CD4-positive, alpha-beta memory T cell (primary cell): Measurements from ENCODE around the gene TFAP2E. TPM values are rescaled to one million over a fixed set of nuclear protein-coding genes. Genes with fewer than 3 reads are reported as not detected.
A peak's percentile ranks its signal among the peaks of the same experiment; 100 is the strongest.

Experiments
- CTCF ChIA-PET: fragments of 350-600 bp; sonication (Branson Sonifier 250); formaldehyde crosslinking; loops from one replicate; lab custom pipeline; 2021; ENCODE audit warnings: inconsistent platforms; ENCODE audit not compliant: partially characterized antibody; lab: Charles Lee
- POLR2A ChIA-PET: fragments of 350-600 bp; sonication (Branson Sonifier 250); formaldehyde crosslinking; loops from one replicate; lab custom pipeline; 2021; ENCODE audit not compliant: partially characterized antibody; lab: Charles Lee
- DNase-seq, 5 donors: peaks; one replicate each; pipeline versions ENCODE4 v3.0.0 to v3.0.0-alpha.2; 2020 to 2022; ENCODE audit warnings: mixed read lengths in 1 of 5
- H3K27ac ChIP-seq: one replicate; pipeline ENCODE4 v1.7.0; 2013; ENCODE audit warnings: low read depth, low read length
- H3K27me3 ChIP-seq: 2 replicates; pipeline ENCODE4 v1.7.0; 2013; ENCODE audit warnings: mild to moderate bottlenecking, low read length, moderate library complexity; ENCODE audit not compliant: insufficient read depth
- H3K36me3 ChIP-seq: 2 replicates; pipeline ENCODE4 v1.7.0; 2013; ENCODE audit warnings: mild to moderate bottlenecking, low read length, moderate library complexity; ENCODE audit not compliant: insufficient read depth
- H3K4me1 ChIP-seq: 2 replicates; pipeline ENCODE4 v1.7.0; 2013; ENCODE audit warnings: mild to moderate bottlenecking, low read length, moderate library complexity; ENCODE audit not compliant: insufficient read depth
- H3K4me3 ChIP-seq, 2 donors: one replicate each; pipeline ENCODE4 v1.7.0; 2013; ENCODE audit warnings: low read length in 2 of 2, mild to moderate bottlenecking in 1 of 2
- H3K9me3 ChIP-seq, 2 donors: one replicate each; pipeline ENCODE4 v1.7.0; 2013; ENCODE audit warnings: low read length in 2 of 2, control low read depth in 1 of 2; ENCODE audit not compliant: control insufficient read depth in 1 of 2
- H3K27ac Mint-ChIP-seq, 7 donors: one replicate each; pipeline ENCODE4 v1.8.0; 2020 to 2021; ENCODE audit warnings: mixed read lengths in 7 of 7, mild to moderate bottlenecking in 6 of 7, inconsistent platforms in 3 of 7, moderate library complexity in 3 of 7
- H3K27me3 Mint-ChIP-seq, 2 donors: one replicate each; pipeline ENCODE4 v1.8.0; 2020 to 2021; ENCODE audit warnings: mixed read lengths in 2 of 2
- H3K36me3 Mint-ChIP-seq, 2 donors: one replicate each; pipeline ENCODE4 v1.8.0; 2020 to 2021; ENCODE audit warnings: mixed read lengths in 2 of 2, inconsistent platforms in 1 of 2, mild to moderate bottlenecking in 1 of 2
- H3K4me1 Mint-ChIP-seq, 4 donors: one replicate each; pipeline ENCODE4 v1.8.0; 2020 to 2021; ENCODE audit warnings: mixed read lengths in 4 of 4, mild to moderate bottlenecking in 1 of 4
- H3K4me3 Mint-ChIP-seq, 8 donors: one replicate each; pipeline ENCODE4 v1.8.0; 2020 to 2021; ENCODE audit warnings: mixed read lengths in 8 of 8, mild to moderate bottlenecking in 7 of 8, moderate library complexity in 6 of 8, inconsistent platforms in 3 of 8
- H3K9me3 Mint-ChIP-seq, 8 donors: one replicate each; pipeline ENCODE4 v1.8.0; 2020 to 2021; ENCODE audit warnings: mixed read lengths in 8 of 8, mild to moderate bottlenecking in 5 of 8, inconsistent platforms in 3 of 8, moderate library complexity in 1 of 8
- intact Hi-C: fragments of 100-400 bp; cut with micrococcal nuclease; formaldehyde crosslinking; loops from one replicate; pipeline ENCODE4 v1.15.1; 2023
- polyA plus RNA-seq, 2 donors: library from polyadenylated mRNA; unstranded; fragments of 300-500 nt; fragmentation: Illumina TruSeq; gene quantifications; one replicate each; pipeline ENCODE4 v1.2.3, GENCODE V29; 2021
- total RNA-seq, 2 experiments: library from RNA; stranded (reverse); gene quantifications; one replicate each; pipeline ENCODE4 v1.2.3, GENCODE V29; 2021

TFAP2E gene
- total and polyA plus RNA-seq, 4 experiments from 2014 or later = 0.23 to 2.9 (median 2.3) TPM; not detected in 1

DNA sequence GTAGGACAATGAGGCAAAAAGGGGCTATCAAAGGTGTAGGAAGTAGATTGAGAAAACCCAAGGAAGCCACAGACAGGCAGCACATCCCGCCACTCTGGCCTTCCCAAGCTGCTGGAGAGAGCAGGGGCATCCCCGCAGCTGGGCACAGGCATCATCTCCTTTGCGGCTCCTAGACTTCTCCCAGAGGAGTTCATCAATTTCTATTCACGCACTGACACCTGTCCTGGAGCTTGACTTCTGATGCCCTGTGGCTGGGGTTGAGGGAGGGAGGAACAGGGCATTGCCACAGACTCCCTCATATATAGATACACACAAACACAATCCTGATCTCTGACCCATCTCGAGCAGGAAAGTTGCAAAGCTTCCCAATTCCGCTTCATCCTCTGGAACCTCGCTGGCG is 1.9 kb upstream of the TFAP2E start:
- peak overlapping the region in 2 of 8 donors; percentile 38 to 42 for H3K4me3 Mint-ChIP-seq
- no peak overlapping the region for H3K27ac ChIP-seq
- H3K4me1 Mint-ChIP-seq = peaks cover 4 to 28% (median 17%) of the 10 kb centered on the region in 4 donors
- H3K36me3 ChIP-seq = no peaks in the 10 kb centered on the region
- H3K27ac Mint-ChIP-seq = no peak overlapping the region
- intact Hi-C loops = no loop called here
- H3K9me3 Mint-ChIP-seq = peaks cover 0 to 2% (median 0%) of the 10 kb centered on the region in 8 donors
- POLR2A ChIA-PET = interaction anchor here (1.4 kb wide), 1 partner anchor 144 kb away, joined by 4 read pairs; no protein-coding TSS in a partner anchor
- no peak overlapping the region for H3K4me3 ChIP-seq
- H3K27me3 Mint-ChIP-seq = peaks cover 0 to 1% of the 10 kb centered on the region in 2 donors
- DNase-seq = no peak
- peaks cover 11% of the 10 kb centered on the region for H3K4me1 ChIP-seq
- no peaks in the 10 kb centered on the region for H3K9me3 ChIP-seq
- peaks cover 0 to 3% of the 10 kb centered on the region in 2 donors for H3K36me3 Mint-ChIP-seq
- CTCF ChIA-PET = interaction anchor here (0.7 to 4.1 kb wide), 9 partner anchors 10 to 204 kb away, joined by 3 to 50 read pairs (median 6); no protein-coding TSS in a partner anchor
- no peaks in the 10 kb centered on the region for H3K27me3 ChIP-seq

GRCh38 chr1:35572296-35572695 is 818 bp upstream of the TFAP2E start:
- H3K4me3 ChIP-seq = no peak overlapping the region
- Mint-ChIP-seq H3K4me1 (peaks cover 7 to 33% (median 20%) of the 10 kb centered on the region in 4 donors), H3K36me3 (no peaks in the 10 kb centered on the region), H3K27me3 (peaks cover 0 to 1% of the 10 kb centered on the region in 2 donors), H3K27ac (no peak overlapping the region), H3K4me3 (no peak overlapping the region), H3K9me3 (peaks cover 0 to 2% (median 0%) of the 10 kb centered on the region in 8 donors)
- no peaks in the 10 kb centered on the region for H3K9me3 ChIP-seq
- intact Hi-C loops = no loop called here
- ChIA-PET CTCF (interaction anchor here (0.7 to 4.1 kb wide), 7 partner anchors 118 to 200 kb away, joined by 3 to 50 read pairs (median 6); no protein-coding TSS in a partner anchor), POLR2A (interaction anchor here (1.2 to 2.4 kb wide), 3 partner anchors 15 to 197 kb away, joined by 3 to 9 read pairs (median 5); partner anchors contain the start of genes CLSPN, KIAA0319L and NCDN)
- peaks cover 20% of the 10 kb centered on the region for H3K4me1 ChIP-seq
- DNase-seq = no peak
- H3K36me3 ChIP-seq = no peaks in the 10 kb centered on the region
- no peaks in the 10 kb centered on the region for H3K27me3 ChIP-seq
- no peak overlapping the region for H3K27ac ChIP-seq

DNA sequence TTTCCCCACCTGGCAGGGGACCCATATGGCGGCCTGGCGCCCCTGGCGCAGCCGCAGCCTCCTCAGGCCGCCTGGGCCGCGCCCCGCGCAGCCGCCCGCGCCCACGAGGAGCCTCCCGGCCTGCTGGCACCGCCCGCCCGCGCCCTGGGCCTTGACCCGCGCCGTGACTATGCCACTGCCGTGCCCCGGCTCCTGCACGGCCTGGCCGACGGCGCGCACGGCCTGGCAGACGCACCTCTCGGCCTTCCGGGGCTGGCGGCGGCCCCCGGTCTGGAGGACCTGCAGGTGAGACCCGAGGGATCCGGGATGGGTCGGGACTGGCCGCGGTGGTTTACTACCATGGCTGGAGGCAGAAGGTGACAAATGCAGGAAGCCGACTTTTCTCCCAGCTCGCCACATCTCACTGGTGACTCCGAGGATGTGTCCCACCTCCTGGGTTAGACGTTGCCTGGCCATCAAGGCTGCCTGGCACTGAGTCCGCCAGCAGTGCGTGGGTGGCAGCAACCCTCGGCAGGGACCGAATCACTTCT is 1.1 kb downstream of the TFAP2E start:
- Mint-ChIP-seq H3K9me3 (peaks cover 0 to 2% (median 0%) of the 10 kb centered on the region in 8 donors), H3K27ac (no peak overlapping the region), H3K27me3 (peaks cover 1 to 2% of the 10 kb centered on the region in 2 donors), H3K4me3 (peak overlapping the region in 1 of 8 donors; percentile 62), H3K36me3 (no peaks in the 10 kb centered on the region), H3K4me1 (peaks cover 13 to 37% (median 21%) of the 10 kb centered on the region in 4 donors)
- Histone ChIP-seq H3K4me3 (no peak overlapping the region), H3K27ac (no peak overlapping the region), H3K27me3 (no peaks in the 10 kb centered on the region), H3K9me3 (no peaks in the 10 kb centered on the region), H3K36me3 (no peaks in the 10 kb centered on the region), H3K4me1 (peaks cover 28% of the 10 kb centered on the region)
- intact Hi-C loops = no loop called here
- ChIA-PET CTCF (interaction anchor here (1.1 kb wide), 1 partner anchor 9 kb away, joined by 3 read pairs; no protein-coding TSS in a partner anchor), POLR2A (interaction anchor here (1.3 to 2.4 kb wide), 2 partner anchors 9 to 17 kb away, joined by 3 to 9 read pairs; partner anchors contain the start of genes KIAA0319L and NCDN)
- DNase-seq = no peak

- H3K27ac Mint-ChIP-seq = peak overlapping the region in 1 of 7 donors; percentile 11
- no peaks in the 10 kb centered on the region for H3K36me3 Mint-ChIP-seq
- H3K9me3 Mint-ChIP-seq = peaks cover 0 to 2% (median 0%) of the 10 kb centered on the region in 8 donors
- H3K4me1 Mint-ChIP-seq = peaks cover 13 to 37% (median 20%) of the 10 kb centered on the region in 4 donors
- ChIA-PET POLR2A (no interaction called here), CTCF (no interaction called here)
- Histone ChIP-seq H3K9me3 (no peaks in the 10 kb centered on the region), H3K4me1 (peaks cover 28% of the 10 kb centered on the region), H3K4me3 (no peak overlapping the region), H3K36me3 (no peaks in the 10 kb centered on the region), H3K27ac (no peak overlapping the region), H3K27me3 (no peaks in the 10 kb centered on the region)
- intact Hi-C loops = no loop called here
- peaks cover 1 to 2% of the 10 kb centered on the region in 2 donors for H3K27me3 Mint-ChIP-seq
- DNase-seq = no peak
- peak overlapping the region in 2 of 8 donors; percentile 62 to 88 for H3K4me3 Mint-ChIP-seq
Observed at GRCh38 chr1:35574655-35575415, 1.7 kb downstream of the TFAP2E start.

- no peak for DNase-seq
- Histone ChIP-seq H3K27me3 (no peaks in the 10 kb centered on the region), H3K4me1 (peaks cover 28% of the 10 kb centered on the region), H3K27ac (no peak overlapping the region), H3K9me3 (no peaks in the 10 kb centered on the region), H3K36me3 (no peaks in the 10 kb centered on the region), H3K4me3 (no peak overlapping the region)
- Mint-ChIP-seq H3K27ac (peak overlapping the region in 4 of 7 donors; percentile 8 to 50 (median 12)), H3K4me3 (peak overlapping the region; percentile 7 to 88 (median 40)), H3K4me1 (peaks cover 13 to 37% (median 20%) of the 10 kb centered on the region in 4 donors), H3K9me3 (peaks cover 0 to 2% (median 0%) of the 10 kb centered on the region in 8 donors), H3K27me3 (peaks cover 1 to 2% of the 10 kb centered on the region in 2 donors), H3K36me3 (no peaks in the 10 kb centered on the region)
- intact Hi-C loops = no loop called here
- CTCF ChIA-PET = no interaction called here
- POLR2A ChIA-PET = interaction anchor here (1.0 kb wide), 1 partner anchor 19 kb away, joined by 5 read pairs; the partner anchor contains the start of gene KIAA0319L
Observed at GRCh38 chr1:35575416-35575958, 2.4 kb downstream of the TFAP2E start.

DNA sequence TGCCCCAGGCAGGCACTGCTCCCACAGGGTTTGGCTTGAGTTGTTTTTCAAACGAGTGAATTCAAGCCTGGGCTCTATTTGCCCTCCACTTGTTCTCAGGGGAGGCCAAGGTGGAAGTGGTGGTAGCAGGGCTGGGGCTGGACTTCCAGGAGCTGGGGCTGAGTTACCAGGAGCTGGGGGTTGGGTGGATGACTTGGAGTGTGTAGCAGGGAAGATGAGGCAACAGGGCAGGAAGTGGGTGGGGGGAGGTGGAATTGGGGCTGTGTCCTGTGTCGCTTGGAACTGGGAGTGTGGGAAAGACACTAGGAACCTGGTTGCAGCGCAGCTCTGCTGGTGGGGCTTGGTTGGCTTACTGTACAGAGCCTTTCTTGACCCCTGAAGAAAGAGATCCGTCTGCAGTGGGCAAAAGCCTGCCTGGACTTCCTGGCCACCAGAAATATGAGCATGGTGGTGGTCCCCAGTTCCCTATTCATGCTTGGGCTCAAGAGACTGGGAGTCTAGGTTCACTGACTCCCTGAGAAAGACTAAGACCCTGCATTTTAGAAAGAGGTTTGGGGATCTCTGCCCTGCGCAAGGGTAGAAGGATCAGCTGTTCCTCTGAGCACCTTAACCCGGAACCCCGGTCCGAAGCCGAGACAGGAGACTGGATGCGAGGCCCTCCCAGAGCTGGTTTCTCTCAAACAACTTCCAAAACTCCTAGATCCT is 3.1 kb downstream of the TFAP2E start:
- intact Hi-C loops = no loop called here
- H3K4me3 Mint-ChIP-seq = peak overlapping the region; percentile 79 to 88 (median 82)
- H3K9me3 ChIP-seq = no peaks in the 10 kb centered on the region
- H3K27me3 Mint-ChIP-seq = peaks cover 1 to 2% of the 10 kb centered on the region in 2 donors
- no peaks in the 10 kb centered on the region for H3K36me3 ChIP-seq
- H3K27me3 ChIP-seq = no peaks in the 10 kb centered on the region
- peak overlapping the region in 5 of 7 donors; percentile 48 to 82 (median 74) for H3K27ac Mint-ChIP-seq
- no peak overlapping the region for H3K4me3 ChIP-seq
- no peak for DNase-seq
- H3K36me3 Mint-ChIP-seq = no peaks in the 10 kb centered on the region
- H3K4me1 ChIP-seq = peaks cover 28% of the 10 kb centered on the region
- H3K9me3 Mint-ChIP-seq = peaks cover 0 to 2% (median 0%) of the 10 kb centered on the region in 8 donors
- ChIA-PET CTCF (interaction anchor here (3.4 kb wide), 1 partner anchor 8 kb away, joined by 18 read pairs; no protein-coding TSS in a partner anchor), POLR2A (interaction anchor here (1.0 kb wide), 1 partner anchor 20 kb away, joined by 5 read pairs; the partner anchor contains the start of gene KIAA0319L)
- peaks cover 13 to 37% (median 20%) of the 10 kb centered on the region in 4 donors for H3K4me1 Mint-ChIP-seq
- no peak overlapping the region for H3K27ac ChIP-seq
